ENCODE results near the gene ZNF420.

ZNF420 gene

GRCh38 chr19:37136111-37136510 lies 57.9 kb downstream of the ZNF420 start:
- POLR2A ChIA-PET: no interaction called here
- no peak for DNase-seq (ENCODE audit: low read depth, low spot score)
- TF ChIP-seq, protein P1, sequence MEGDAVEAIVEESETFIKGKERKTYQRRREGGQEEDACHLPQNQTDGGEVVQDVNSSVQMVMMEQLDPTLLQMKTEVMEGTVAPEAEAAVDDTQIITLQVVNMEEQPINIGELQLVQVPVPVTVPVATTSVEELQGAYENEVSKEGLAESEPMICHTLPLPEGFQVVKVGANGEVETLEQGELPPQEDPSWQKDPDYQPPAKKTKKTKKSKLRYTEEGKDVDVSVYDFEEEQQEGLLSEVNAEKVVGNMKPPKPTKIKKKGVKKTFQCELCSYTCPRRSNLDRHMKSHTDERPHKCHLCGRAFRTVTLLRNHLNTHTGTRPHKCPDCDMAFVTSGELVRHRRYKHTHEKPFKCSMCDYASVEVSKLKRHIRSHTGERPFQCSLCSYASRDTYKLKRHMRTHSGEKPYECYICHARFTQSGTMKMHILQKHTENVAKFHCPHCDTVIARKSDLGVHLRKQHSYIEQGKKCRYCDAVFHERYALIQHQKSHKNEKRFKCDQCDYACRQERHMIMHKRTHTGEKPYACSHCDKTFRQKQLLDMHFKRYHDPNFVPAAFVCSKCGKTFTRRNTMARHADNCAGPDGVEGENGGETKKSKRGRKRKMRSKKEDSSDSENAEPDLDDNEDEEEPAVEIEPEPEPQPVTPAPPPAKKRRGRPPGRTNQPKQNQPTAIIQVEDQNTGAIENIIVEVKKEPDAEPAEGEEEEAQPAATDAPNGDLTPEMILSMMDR (IDR thresholded peaks at IDR 0.05; ENCODE audit: insufficient read depth, low read length, missing control alignments): no peak
- CTCF ChIA-PET: no interaction called here
- H3K4me3 ChIP-seq (ENCODE audit: low read depth, low read length): no peak overlapping the region

- H3K4me3 ChIP-seq (ENCODE audit: low read depth, low read length): no peak overlapping the region
- POLR2A ChIA-PET: no interaction called here
- TF ChIP-seq, protein P1 (IDR thresholded peaks at IDR 0.05; ENCODE audit: insufficient read depth, low read length, missing control alignments): no peak
- CTCF ChIA-PET: no interaction called here
- no peak for DNase-seq (ENCODE audit: low read depth, low spot score)
Observed at GRCh38 chr19:37148214-37148613, 70.0 kb downstream of the ZNF420 start.

GRCh38 chr19:37160153-37160552 lies 81.9 kb downstream of the ZNF420 start:
- TF ChIP-seq, protein P1 (IDR thresholded peaks at IDR 0.05; ENCODE audit: insufficient read depth, low read length, missing control alignments): no peak
- ChIA-PET CTCF (no interaction called here), POLR2A (no interaction called here)
- no peak overlapping the region for H3K4me3 ChIP-seq (ENCODE audit: low read depth, low read length)
- no peak for DNase-seq (ENCODE audit: low read depth, low spot score)

- CTCF ChIA-PET: no interaction called here
- no peak overlapping the region for H3K4me3 ChIP-seq (ENCODE audit: low read depth, low read length)
- no peak for DNase-seq (ENCODE audit: low read depth, low spot score)
- POLR2A ChIA-PET: no interaction called here
- TF ChIP-seq, protein P1 (IDR thresholded peaks at IDR 0.05; ENCODE audit: insufficient read depth, low read length, missing control alignments): no peak
Observed at GRCh38 chr19:37165635-37166034, 87.4 kb downstream of the ZNF420 start.

DNA sequence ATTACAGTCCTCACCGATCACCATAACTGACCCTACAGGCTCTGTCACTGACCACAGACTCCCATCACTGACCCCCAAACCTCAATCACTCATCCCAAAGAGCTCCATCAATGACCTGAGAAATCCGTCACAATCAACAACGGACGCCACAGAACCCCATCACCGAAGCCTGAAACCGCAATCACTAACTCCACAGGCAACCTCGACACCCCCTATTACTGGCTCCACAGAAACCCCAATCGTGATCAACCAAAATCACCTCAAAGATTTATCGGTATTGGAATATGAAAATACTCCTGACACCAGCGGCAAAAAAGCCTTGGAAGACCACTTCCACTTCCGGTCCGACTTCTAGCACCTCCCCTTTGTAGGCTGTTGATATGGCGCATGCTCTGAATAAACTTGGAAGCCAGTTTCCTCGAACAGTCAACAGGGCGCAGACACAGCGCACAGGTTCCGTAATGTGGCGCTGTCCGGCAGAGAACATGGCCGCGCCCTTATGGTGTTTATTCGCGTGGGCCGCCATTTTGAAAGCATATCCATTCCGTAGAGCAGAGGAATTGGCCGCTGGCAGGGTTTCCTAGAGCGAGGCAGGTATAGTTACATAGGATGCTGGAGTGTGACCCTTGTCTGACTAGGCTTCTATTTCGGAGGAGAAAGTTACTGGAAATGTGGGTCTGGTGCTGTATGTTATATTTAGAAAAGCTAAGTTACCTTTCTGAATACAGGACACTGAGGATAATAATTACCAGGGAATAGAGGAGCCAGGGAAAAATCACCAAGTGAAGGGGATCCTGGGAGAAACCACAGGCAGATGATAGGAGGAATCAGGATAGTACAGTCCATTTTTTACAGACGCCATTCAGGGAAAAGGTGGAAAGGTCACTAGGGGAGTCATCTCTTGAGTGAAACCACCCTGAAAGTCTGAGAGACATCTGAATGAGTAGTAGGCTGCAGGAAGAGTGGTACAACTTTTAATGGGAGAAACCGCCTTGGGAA lies 94.4 kb downstream of the ZNF420 start, which contains the start of gene ZNF585A:
Gene ZNF585A, minus strand, starts transcription at position 328 of the 999 bp plus-strand sequence. CDS start 2,785 bp downstream, outside the sequence.
- peak; percentile 85 for DNase-seq (ENCODE audit: low read depth, low spot score)
- CTCF ChIA-PET: interaction anchor here (0.6 kb wide), 1 partner anchor 22 kb away, joined by 3 read pairs; no protein-coding TSS in a partner anchor
- TF ChIP-seq, protein P1 (IDR thresholded peaks at IDR 0.05; ENCODE audit: insufficient read depth, low read length, missing control alignments): peak; percentile 17
- POLR2A ChIA-PET: interaction anchor here (0.7 to 0.9 kb wide), 2 partner anchors 45 to 162 kb away, joined by 3 read pairs; a partner anchor contains a TSS
- peak within 1 kb of the TSS; percentile 80 for H3K4me3 ChIP-seq (ENCODE audit: low read depth, low read length)

All from AG04449 (cell line).